Kidney epithelial cell (primary cell): ENCODE measurements around the gene PRDX3. TPM values are rescaled to one million over a fixed set of nuclear protein-coding genes. Genes with fewer than 3 reads are reported as not detected.
"Not testable (repeated sequence)": the region's sequence is repeated elsewhere in the genome, so short reads cannot be mapped to it uniquely, and the experiment has no call there.

Experiments
- DNase-seq: peaks from one replicate; pipeline ENCODE4 v3.0.0-alpha.2; 2010; ENCODE audit warnings: low read depth
- H3K27me3 ChIP-seq: 2 replicates; pipeline ENCODE4 v1.6.0; 2011; ENCODE audit warnings: low read length; ENCODE audit not compliant: control insufficient read depth, insufficient read depth
- H3K36me3 ChIP-seq: 2 replicates; pipeline ENCODE4 v1.5.1; 2011; ENCODE audit warnings: low read length; ENCODE audit not compliant: control insufficient read depth, insufficient read depth
- H3K4me3 ChIP-seq: 2 replicates; pipeline ENCODE4 v1.5.1; 2011; ENCODE audit warnings: low read depth, mild to moderate bottlenecking, control low read depth, low read length
- CTCF ChIP-seq: IDR thresholded peaks from 2 replicates; pipeline ENCODE4 v1.5.1; 2011; ENCODE audit warnings: mild to moderate bottlenecking, moderate library complexity, low read length, control low read depth, inconsistent platforms; ENCODE audit not compliant: insufficient read depth, poor library complexity, severe bottlenecking
- total RNA-seq: library from RNA; depleted of rRNA; stranded (reverse); fragments of >200 nt; gene quantifications from 2 replicates; pipeline ENCODE4 v1.2.3, GENCODE V29; 2015

Gene PRDX3
- total RNA-seq, 1 donor from 2014 or later: 143 TPM

GRCh38 chr10:119153041-119153440 is 25.6 kb downstream of the PRDX3 start:
- no peaks in the 10 kb centered on the region for H3K27me3 ChIP-seq
- DNase-seq: no peak
- H3K36me3 ChIP-seq: no peaks in the 10 kb centered on the region
- TF ChIP-seq CTCF: no peak
- H3K4me3 ChIP-seq: no peak overlapping the region

- H3K36me3 ChIP-seq, H3K27me3 ChIP-seq, H3K4me3 ChIP-seq, DNase-seq: not testable (repeated sequence)
Observed at GRCh38 chr10:119151601-119152000, 27.0 kb downstream of the PRDX3 start.

GRCh38 chr10:119149729-119150128 is 28.9 kb downstream of the PRDX3 start:
- no peak for TF ChIP-seq CTCF

GRCh38 chr10:119149157-119149556 is 29.5 kb downstream of the PRDX3 start:
- Histone ChIP-seq H3K36me3 (no peaks in the 10 kb centered on the region), H3K27me3 (no peaks in the 10 kb centered on the region), H3K4me3 (no peak overlapping the region)
- DNase-seq: no peak
- no peak for TF ChIP-seq CTCF

More at GRCh38 chr10:119149729-119150128, 28.9 kb downstream of the PRDX3 start:
- no peaks in the 10 kb centered on the region for H3K27me3 ChIP-seq
- H3K36me3 ChIP-seq: no peaks in the 10 kb centered on the region
- no peak for DNase-seq
- H3K4me3 ChIP-seq: no peak overlapping the region

GRCh38 chr10:119143657-119144056 is 35.0 kb downstream of the PRDX3 start:
- no peak for DNase-seq
- no peak overlapping the region for H3K4me3 ChIP-seq
- no peaks in the 10 kb centered on the region for H3K36me3 ChIP-seq
- TF ChIP-seq CTCF: no peak
- H3K27me3 ChIP-seq: no peaks in the 10 kb centered on the region

- no peaks in the 10 kb centered on the region for H3K27me3 ChIP-seq
- TF ChIP-seq CTCF: no peak
- no peak for DNase-seq
- no peak overlapping the region for H3K4me3 ChIP-seq
- no peaks in the 10 kb centered on the region for H3K36me3 ChIP-seq
Observed at GRCh38 chr10:119140603-119141245, 37.9 kb downstream of the PRDX3 start.
